Measurements from ENCODE around the gene DDX10.

DDX10 gene

GRCh38 chr11:108944471-108945178 is 279.8 kb downstream of the DDX10 start:
- DNase-seq (ENCODE audit: low read depth) = no peak

- no peak for DNase-seq (ENCODE audit: low read depth)
Observed at GRCh38 chr11:108945341-108945740, 280.5 kb downstream of the DDX10 start.

GRCh38 chr11:108947654-108948570 is 283.0 kb downstream of the DDX10 start:
- DNase-seq (ENCODE audit: low read depth) = no peak

GRCh38 chr11:108958368-108959104 is 293.7 kb downstream of the DDX10 start:
- DNase-seq (ENCODE audit: low read depth) = no peak

- no peak for DNase-seq (ENCODE audit: low read depth)
Observed at GRCh38 chr11:108959105-108959761, 294.4 kb downstream of the DDX10 start.

GRCh38 chr11:108959874-108960273 is 295.0 kb downstream of the DDX10 start:
- DNase-seq (ENCODE audit: low read depth) = no peak

- no peak for DNase-seq (ENCODE audit: low read depth)
Observed at GRCh38 chr11:108960501-108960900, 295.6 kb downstream of the DDX10 start.

- no peak for DNase-seq (ENCODE audit: low read depth)
Observed at GRCh38 chr11:108961095-108961494, 296.2 kb downstream of the DDX10 start.

- DNase-seq (ENCODE audit: low read depth) = no peak
Observed at GRCh38 chr11:108963118-108963517, 298.2 kb downstream of the DDX10 start.

- DNase-seq (ENCODE audit: low read depth) = no peak
Observed at GRCh38 chr11:108965306-108966001, 300.6 kb downstream of the DDX10 start.

- DNase-seq (ENCODE audit: low read depth) = no peak
Observed at GRCh38 chr11:108966206-108966605, 301.3 kb downstream of the DDX10 start.

GRCh38 chr11:108966978-108967377 is 302.1 kb downstream of the DDX10 start:
- DNase-seq (ENCODE audit: low read depth) = no peak

GRCh38 chr11:108967571-108967970 is 302.7 kb downstream of the DDX10 start:
- DNase-seq (ENCODE audit: low read depth) = no peak

GRCh38 chr11:108970221-108970991 is 305.5 kb downstream of the DDX10 start:
- no peak for DNase-seq (ENCODE audit: low read depth)

GRCh38 chr11:108973402-108974162 is 308.7 kb downstream of the DDX10 start:
- no peak for DNase-seq (ENCODE audit: low read depth)

- DNase-seq (ENCODE audit: low read depth) = no peak
Observed at GRCh38 chr11:108975026-108975425, 310.2 kb downstream of the DDX10 start.

- no peak for DNase-seq (ENCODE audit: low read depth)
Observed at GRCh38 chr11:108975641-108976071, 310.8 kb downstream of the DDX10 start.

GRCh38 chr11:108983636-108984420 is 319.0 kb downstream of the DDX10 start:
- no peak for DNase-seq (ENCODE audit: low read depth)

GRCh38 chr11:108984523-108984922 is 319.7 kb downstream of the DDX10 start:
- DNase-seq (ENCODE audit: low read depth) = no peak

All from stimulated activated CD8-positive, alpha-beta memory T cell treated with anti-CD3 and anti-CD28 coated beads, Interleukin-12 subunit alpha, Interleukin-12 subunit beta, amount 100 ng/mL, for 4 hours (primary cell).